H1 (cell line): ENCODE measurements around the gene DDX23. TPM values are rescaled to one million over a fixed set of nuclear protein-coding genes. Genes with fewer than 3 reads are reported as not detected.

Experiments used
- CTCF ChIA-PET: fragments of 300-600 bp; sonication (Branson Sonifier 250); formaldehyde crosslinking; loops from one replicate; lab custom pipeline; 2021; ENCODE audit not compliant: partially characterized antibody; lab: Charles Lee
- POLR2A ChIA-PET: fragments of 300-600 bp; sonication (Branson Sonifier 250); formaldehyde crosslinking; loops from one replicate; lab custom pipeline; 2021; ENCODE audit warnings: inconsistent platforms; ENCODE audit not compliant: partially characterized antibody; lab: Charles Lee
- DNase-seq, 2 experiments: peaks; one replicate each; pipeline versions ENCODE4 v3.0.0 to v3.0.0-alpha.2; 2010 to 2022; ENCODE audit warnings: low spot score in 2 of 2, low read depth in 1 of 2, mixed read lengths in 1 of 2
- FAIRE-seq: peaks from 2 replicates; lab custom pipeline; 2011; peaks lifted over from hg19 to GRCh38; lab: Jason Lieb, UNC
- H2AFZ ChIP-seq: 2 replicates; pipeline ENCODE4 v1.8.1; 2012; ENCODE audit warnings: low read length, inconsistent platforms
- H2AK5ac ChIP-seq: 2 replicates; pipeline ENCODE4 v1.6.1; 2013; ENCODE audit warnings: low read depth, low read length
- H2BK120ac ChIP-seq: replicated peaks from 2 replicates; pipeline ENCODE3; 2013; ENCODE audit warnings: low read depth, low read length, inconsistent platforms
- H2BK12ac ChIP-seq: 2 replicates; pipeline ENCODE4 v1.6.1; 2013; ENCODE audit warnings: low read depth, low read length
- H2BK15ac ChIP-seq: 2 replicates; pipeline ENCODE4 v1.6.1; 2013; ENCODE audit warnings: low read length
- H2BK20ac ChIP-seq: 2 replicates; pipeline ENCODE4 v1.6.1; 2013; ENCODE audit warnings: low read length
- H2BK5ac ChIP-seq: 2 replicates; pipeline ENCODE4 v1.6.1; 2013; ENCODE audit warnings: low read depth, low read length
- H3K14ac ChIP-seq: 2 replicates; pipeline ENCODE4 v1.6.1; 2013; ENCODE audit warnings: inconsistent platforms; ENCODE audit not compliant: insufficient read length
- H3K18ac ChIP-seq: 2 replicates; pipeline ENCODE4 v1.6.1; 2013; ENCODE audit warnings: low read length; ENCODE audit errors: extremely low read depth
- H3K23ac ChIP-seq: 2 replicates; pipeline ENCODE4 v1.6.1; 2013; ENCODE audit warnings: inconsistent platforms; ENCODE audit not compliant: insufficient read length
- H3K23me2 ChIP-seq: 2 replicates; pipeline ENCODE4 v1.6.1; 2013; ENCODE audit warnings: low read depth, low read length
- H3K27ac ChIP-seq: 2 replicates; pipeline ENCODE4 v1.6.1; 2011; ENCODE audit warnings: low read depth, low read length, inconsistent platforms
- H3K27me3 ChIP-seq, 4 experiments: replicated peaks in 1 of 4; 1 replicate in 1 of 4; 2 replicates in 3 of 4; pipeline versions ENCODE4 v1.6.1 to v1.8.1; 2011 to 2013; ENCODE audit warnings: low read length in 3 of 4, mild to moderate bottlenecking in 3 of 4, inconsistent platforms in 2 of 4, mixed read lengths in 2 of 4, moderate library complexity in 1 of 4; ENCODE audit not compliant: control insufficient read depth in 3 of 4, insufficient read depth in 3 of 4; ENCODE audit errors: extremely low read depth in 1 of 4
- H3K36me3 ChIP-seq, 4 experiments: 2 replicates each; pipeline versions ENCODE4 v1.6.1 to v1.8.1; 2011 to 2013; ENCODE audit warnings: mild to moderate bottlenecking in 4 of 4, low read length in 3 of 4, moderate library complexity in 2 of 4, control low read depth in 1 of 4, inconsistent platforms in 1 of 4; ENCODE audit not compliant: insufficient read depth in 4 of 4, control insufficient read depth in 2 of 4
- H3K4ac ChIP-seq: replicated peaks from 2 replicates; pipeline ENCODE3; 2013; ENCODE audit warnings: low read length, low read depth, mixed read lengths, inconsistent platforms; ENCODE audit not compliant: insufficient read length
- H3K4me1 ChIP-seq, 4 experiments: replicated peaks in 1 of 4; 1 replicate in 1 of 4; 2 replicates in 3 of 4; pipeline versions ENCODE4 v1.6.1 to v1.8.1; 2011 to 2013; ENCODE audit warnings: low read length in 3 of 4, inconsistent platforms in 2 of 4, mixed read lengths in 1 of 4; ENCODE audit not compliant: insufficient read depth in 4 of 4, control insufficient read depth in 3 of 4
- H3K4me2 ChIP-seq, 2 experiments: 2 replicates each; pipeline versions ENCODE4 v1.6.1 to v1.8.1; 2011 to 2013; ENCODE audit warnings: low read depth in 2 of 2, low read length in 2 of 2, control low read depth in 1 of 2, inconsistent platforms in 1 of 2, mild to moderate bottlenecking in 1 of 2; ENCODE audit not compliant: insufficient read depth in 1 of 2
- H3K4me3 ChIP-seq, 4 experiments: fragments of 200-600, 300-600 bp in 1 of 4; sonication (generic), shearing (Covaris generic), sonication (Bioruptor Twin) in 1 of 4; 2 replicates each; pipeline versions ENCODE4 v1.5.1 to v1.8.1; 2011 to 2016; ENCODE audit warnings: low read length in 4 of 4, low read depth in 3 of 4, control low read depth in 2 of 4, inconsistent platforms in 2 of 4, mild to moderate bottlenecking in 2 of 4, mixed read lengths in 1 of 4, moderate library complexity in 1 of 4; ENCODE audit not compliant: insufficient read depth in 2 of 4; ENCODE audit errors: extremely low read depth in 1 of 4
- H3K56ac ChIP-seq: replicated peaks from 2 replicates; pipeline ENCODE3; 2013; ENCODE audit warnings: low read depth, mild to moderate bottlenecking, mixed read lengths, low read length, inconsistent platforms; ENCODE audit not compliant: insufficient read length
- H3K79me1 ChIP-seq: 2 replicates; pipeline ENCODE4 v1.6.1; 2013; ENCODE audit warnings: low read depth, low read length, control low read depth
- H3K79me2 ChIP-seq, 2 experiments: 2 replicates each; pipeline versions ENCODE4 v1.6.1 to v1.8.1; 2012 to 2013; ENCODE audit warnings: low read length in 2 of 2, mild to moderate bottlenecking in 2 of 2, inconsistent platforms in 1 of 2; ENCODE audit not compliant: insufficient read depth in 2 of 2, control insufficient read depth in 1 of 2
- H3K9ac ChIP-seq, 4 experiments: replicated peaks in 1 of 4; 1 replicate in 1 of 4; 2 replicates in 3 of 4; pipeline versions ENCODE4 v1.6.1 to v1.8.1; 2011 to 2013; ENCODE audit warnings: low read depth in 3 of 4, low read length in 3 of 4, control low read depth in 2 of 4, mild to moderate bottlenecking in 2 of 4, moderate library complexity in 2 of 4, inconsistent platforms in 1 of 4; ENCODE audit errors: extremely low read depth in 1 of 4
- H3K9me3 ChIP-seq, 2 experiments: 2 replicates each; pipeline versions ENCODE4 v1.6.1 to v1.8.1; 2012 to 2013; ENCODE audit warnings: mild to moderate bottlenecking in 2 of 2, moderate library complexity in 2 of 2, control low read depth in 1 of 2, inconsistent platforms in 1 of 2, low read depth in 1 of 2, low read length in 1 of 2, mixed read lengths in 1 of 2; ENCODE audit not compliant: insufficient read depth in 2 of 2
- H4K20me1 ChIP-seq, 2 experiments: replicated peaks in 1 of 2; 2 replicates each; pipeline versions ENCODE3 to v1.8.1; 2011 to 2013; ENCODE audit warnings: inconsistent platforms in 2 of 2, low read length in 2 of 2, mild to moderate bottlenecking in 1 of 2; ENCODE audit not compliant: insufficient read depth in 2 of 2, control insufficient read depth in 1 of 2
- H4K5ac ChIP-seq: 2 replicates; pipeline ENCODE4 v1.6.1; 2013; ENCODE audit warnings: low read length, low read depth, mixed read lengths, inconsistent platforms; ENCODE audit not compliant: insufficient read length
- H4K8ac ChIP-seq: 2 replicates; pipeline ENCODE4 v1.8.0; 2013; ENCODE audit warnings: mild to moderate bottlenecking, moderate library complexity, low read length, inconsistent platforms; ENCODE audit not compliant: insufficient read depth; ENCODE audit errors: extremely low read depth
- H4K91ac ChIP-seq: replicated peaks from 2 replicates; pipeline ENCODE3; 2013; ENCODE audit warnings: low read length, mixed read lengths, inconsistent platforms; ENCODE audit not compliant: insufficient read length
- ASH2L ChIP-seq: fragments of 200-600, 300-600 bp; sonication (generic); IDR thresholded peaks from one replicate; pipeline ENCODE4 v1.7.1; 2017; ENCODE audit warnings: low read length
- BACH1 ChIP-seq: IDR thresholded peaks from 2 replicates; pipeline ENCODE4 v1.6.1; 2012; ENCODE audit warnings: low read length, improper control_type of control experiment
- CBX5 ChIP-seq: fragments of 300-800, 300-1000 bp; sonication (generic); IDR thresholded peaks from 2 replicates; pipeline ENCODE4 v1.7.1; 2016; ENCODE audit warnings: antibody characterized with exemption, low read length, low read depth
- CHD2 ChIP-seq: IDR thresholded peaks from 2 replicates; pipeline ENCODE4 v1.6.1; 2012; ENCODE audit warnings: low read length, improper control_type of control experiment
- KDM1A ChIP-seq: fragments of 200-600, 300-600 bp; sonication (generic); IDR thresholded peaks from 2 replicates; pipeline ENCODE4 v1.7.1; 2016; ENCODE audit warnings: mild to moderate bottlenecking, low read length, borderline replicate concordance
- NANOG ChIP-seq: IDR thresholded peaks from 2 replicates; pipeline ENCODE4 v1.6.1; 2011; ENCODE audit warnings: low read length, low read depth, mild to moderate bottlenecking, inconsistent platforms; ENCODE audit not compliant: insufficient read depth, poor library complexity, severe bottlenecking
- PHF8 ChIP-seq: fragments of 200-600 bp; sonication (generic); conservative IDR thresholded peaks from 2 replicates; pipeline ENCODE4 v1.7.1; 2012; ENCODE audit warnings: low read depth, mild to moderate bottlenecking, inconsistent platforms, low read length, moderate library complexity
- RNF2 ChIP-seq: fragments of 200-900, 300-1000 bp; sonication (generic); IDR thresholded peaks from 2 replicates; pipeline ENCODE4 v1.7.1; 2016; ENCODE audit warnings: borderline replicate concordance, low read depth, mild to moderate bottlenecking, antibody characterized with exemption, low read length; ENCODE audit not compliant: poor library complexity, severe bottlenecking; ENCODE audit errors: missing control alignments
- SIN3A ChIP-seq, 2 experiments: IDR thresholded peaks in 1 of 2; conservative IDR thresholded peaks in 1 of 2; 2 replicates each; pipeline ENCODE4 v1.6.1; 2011 to 2012; ENCODE audit warnings: low read length in 2 of 2, improper control_type of control experiment in 1 of 2, low read depth in 1 of 2, mild to moderate bottlenecking in 1 of 2
- USF2 ChIP-seq: IDR thresholded peaks from 2 replicates; pipeline ENCODE4 v1.6.1; 2011; ENCODE audit warnings: low read length, improper control_type of control experiment
- WGBS, 2 experiments: shearing (Covaris generic) in 1 of 2; methylation state at CpG; one replicate each; pipeline versions ENCODE4 v1.1.6 to v1.1.7; 2013 to 2015; ENCODE audit warnings: low lambda C conversion rate in 2 of 2, mixed read lengths in 2 of 2, inconsistent platforms in 1 of 2, low coverage in 1 of 2, missing lambda C conversion rate in 1 of 2; ENCODE audit not compliant: insufficient replicate concordance in 2 of 2, insufficient coverage in 1 of 2, insufficient read length in 1 of 2; ENCODE audit errors: extremely low coverage in 1 of 2, missing lambda C conversion rate in 1 of 2; 5-methylcytosine and 5-hydroxymethylcytosine counted together
- polyA plus RNA-seq, 7 experiments: library from polyadenylated mRNA; depleted of rRNA in 3 of 7; stranded (reverse) in 5 of 7; unstranded in 2 of 7; fragments of >200 nt in 5 of 7; fragments of 200-250 nt in 2 of 7; gene quantifications; 1 replicate in 5 of 7; 2 replicates in 1 of 7; 4 replicates in 1 of 7; pipeline versions ENCODE4 v1.2.1 to v1.2.3, GENCODE V29; 2011 to 2013; ENCODE audit warnings: missing spikeins in 2 of 7, mixed read lengths in 2 of 7
- total RNA-seq: library from RNA; stranded (reverse); fragmentation: NEBNext Ultra II Directional; extraction: Animal tissue kit (Norgen Biotek cat#: 25700); gene quantifications from 2 replicates; pipeline ENCODE4 v1.2.1, GENCODE V29; 2021

The DDX23 gene
- total and polyA plus RNA-seq, 2 of the 8 experiments (the other 6 are each of a cell fraction or from before 2014, with no cell fraction given) = 43.5 to 107 TPM

GRCh38 chr12:48881686-48882314 lies 29.8 kb upstream of the DDX23 start:
- WGBS, 2 experiments = 76% methylated on average over 9 of the region's 9 CpGs; no CpG with 5 or more reads in 1 of the 2 experiments
- Histone ChIP-seq H4K5ac (no peak overlapping the region), H2BK12ac (0 out of 2 replicates have a peak overlapping the region, but pooled peaks have one; percentile 33), H2BK15ac (0 out of 2 replicates have a peak overlapping the region, but pooled peaks have one; percentile 5), H2BK5ac (0 out of 2 replicates have a peak overlapping the region, but pooled peaks have one; percentile 37), H3K9ac (peak overlapping the region in 1 of 4 experiments; percentile 28; a peak in 1 of 7 replicates), H3K14ac (no peak overlapping the region), H2AFZ (peak overlapping the region; percentile 5; the same call in 1 of the 2 replicates), H3K79me2 (no peaks in the 10 kb centered on the region), H3K27me3 (no peaks in the 10 kb centered on the region), H3K9me3 (no peaks in the 10 kb centered on the region), H3K4me1 (peaks cover 15 to 25% (median 19%) of the 10 kb centered on the region in 4 experiments), H3K79me1 (no peaks in the 10 kb centered on the region), H3K23me2 (no peaks in the 10 kb centered on the region; the same call in none of the 2 replicates), H3K36me3 (no peaks in the 10 kb centered on the region), H2AK5ac (no peak overlapping the region), H2BK120ac (no peak overlapping the region), H3K23ac (no peak overlapping the region), H4K8ac (no peak overlapping the region), H3K4ac (no peak overlapping the region), H4K91ac (no peak overlapping the region), H3K27ac (no peak overlapping the region), H3K4me2 (peak overlapping the region; percentile 62 to 77), H3K18ac (no peak overlapping the region; the same call in 1 of the 2 replicates), H2BK20ac (no peak overlapping the region), H3K4me3 (peak overlapping the region in 3 of 4 experiments; percentile 14 to 40 (median 29); a peak in 5 of 8 replicates), H4K20me1 (no peaks in the 10 kb centered on the region), H3K56ac (no peak overlapping the region)
- CTCF ChIA-PET = interaction anchor here (0.6 to 20.7 kb wide), 10 partner anchors 9 to 114 kb away, joined by 3 to 678 read pairs (median 3); partner anchors contain the start of genes DDX23, RND1 and WNT10B
- FAIRE-seq (no peak), DNase-seq (no peak)
- POLR2A ChIA-PET = interaction anchor here (1.3 to 23.7 kb wide), 3 partner anchors 9 to 21 kb away, joined by 3 to 651 read pairs (median 13); partner anchors contain the start of genes DDX23 and RND1
- TF ChIP-seq NANOG (no peak), KDM1A (no peak), BACH1 (no peak), CHD2 (no peak), CBX5 (no peak), SIN3A (conservative IDR thresholded peaks at IDR 0.05 in 1 of 2, IDR thresholded peaks at IDR 0.05 in 1 of 2; ENCODE audit: low read depth in 1 of 2, low read length in 2 of 2) (no peak), PHF8 (no peak), USF2 (no peak), ASH2L (no peak), RNF2 (no peak)
